ENCODE measurements around the gene MSMP. TPM values are rescaled to one million over a fixed set of nuclear protein-coding genes. Genes with fewer than 3 reads are reported as not detected.

Gene MSMP
- total RNA-seq, 1 donor from 2014 or later: not detected

GRCh38 chr9:35748242-35748857, 5.7 kb downstream of the MSMP start:
- peak overlapping the region; percentile 73 for H3K4me3 ChIP-seq (ENCODE audit: low read depth, low read length)
- no peak for FAIRE-seq
- no peaks in the 10 kb centered on the region for H3K27me3 ChIP-seq (ENCODE audit: control insufficient read depth, insufficient read depth, low read length)
- peaks cover 27% of the 10 kb centered on the region for H3K36me3 ChIP-seq (ENCODE audit: control insufficient read depth, insufficient read depth, low read length)
- TF ChIP-seq CTCF (IDR thresholded peaks at IDR 0.05; ENCODE audit: insufficient read depth, low read length, severe bottlenecking): no peak
- no peak for DNase-seq (ENCODE audit: low read depth)

DNA sequence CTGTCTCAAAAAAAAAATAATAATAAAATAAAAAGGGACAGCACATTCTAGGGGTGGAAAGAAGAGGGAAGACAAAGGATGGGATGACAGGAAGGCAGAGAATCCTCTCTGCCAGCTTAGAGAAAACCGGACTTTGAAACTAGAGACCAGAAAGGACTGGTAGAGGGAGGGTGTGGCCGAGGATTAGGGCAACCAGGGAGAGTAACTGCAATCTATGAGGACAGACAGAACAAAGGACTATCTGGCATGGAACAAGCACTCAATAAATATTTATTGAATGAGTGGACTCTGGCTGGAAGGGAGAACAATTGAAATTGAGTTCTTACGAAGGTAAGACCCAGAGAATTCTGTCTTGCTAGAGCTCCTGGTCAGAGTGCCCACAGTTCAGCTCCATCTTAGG, 7.5 kb downstream of the MSMP start:
- Histone ChIP-seq H3K27me3 (ENCODE audit: control insufficient read depth, insufficient read depth, low read length) (no peaks in the 10 kb centered on the region), H3K36me3 (ENCODE audit: control insufficient read depth, insufficient read depth, low read length) (peaks cover 18% of the 10 kb centered on the region), H3K4me3 (ENCODE audit: low read depth, low read length) (peak overlapping the region; percentile 73)
- FAIRE-seq (no peak), DNase-seq (ENCODE audit: low read depth) (peak; percentile 25)
- TF ChIP-seq CTCF (IDR thresholded peaks at IDR 0.05; ENCODE audit: insufficient read depth, low read length, severe bottlenecking): no peak

- DNase-seq (ENCODE audit: low read depth) (no peak), FAIRE-seq (no peak)
- no peak for TF ChIP-seq CTCF (IDR thresholded peaks at IDR 0.05; ENCODE audit: insufficient read depth, low read length, severe bottlenecking)
- no peaks in the 10 kb centered on the region for H3K27me3 ChIP-seq (ENCODE audit: control insufficient read depth, insufficient read depth, low read length)
- peaks cover 15% of the 10 kb centered on the region for H3K36me3 ChIP-seq (ENCODE audit: control insufficient read depth, insufficient read depth, low read length)
- H3K4me3 ChIP-seq (ENCODE audit: low read depth, low read length): no peak overlapping the region
Measured at GRCh38 chr9:35745569-35745968, 8.5 kb downstream of the MSMP start.

DNA sequence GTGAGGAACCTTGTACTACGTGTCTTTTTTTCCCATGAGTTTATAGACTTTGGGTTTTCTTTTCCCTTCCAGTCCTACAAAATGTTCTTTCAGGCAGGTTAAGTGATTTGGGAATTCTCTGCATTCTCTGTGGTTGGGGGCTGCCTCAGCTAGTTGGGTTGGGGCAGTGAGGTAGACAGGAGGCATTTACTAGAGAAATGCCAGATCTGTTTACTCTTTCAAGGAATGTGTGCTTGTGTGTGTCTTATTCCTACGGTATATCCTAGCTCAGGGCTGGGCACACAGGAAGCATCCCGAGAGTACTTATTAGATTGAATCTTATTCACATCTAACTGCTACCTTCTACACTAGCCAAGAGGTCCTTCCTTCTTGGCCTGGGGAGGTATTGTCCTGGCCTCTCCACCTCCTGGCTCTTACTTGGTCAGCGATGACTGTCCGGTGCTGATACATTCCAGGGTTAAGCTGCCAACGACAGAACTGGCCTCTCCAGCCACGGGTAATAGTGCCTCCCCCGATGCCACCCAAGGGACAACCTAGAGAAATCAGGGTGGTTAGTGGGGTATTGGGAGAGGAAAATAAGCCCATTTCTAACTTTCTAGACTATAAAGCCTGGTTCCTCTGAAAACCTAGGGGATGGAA, 10.1 kb downstream of the MSMP start:
- Histone ChIP-seq H3K36me3 (ENCODE audit: control insufficient read depth, insufficient read depth, low read length) (peaks cover 27% of the 10 kb centered on the region), H3K4me3 (ENCODE audit: low read depth, low read length) (no peak overlapping the region), H3K27me3 (ENCODE audit: control insufficient read depth, insufficient read depth, low read length) (no peaks in the 10 kb centered on the region)
- no peak for TF ChIP-seq CTCF (IDR thresholded peaks at IDR 0.05; ENCODE audit: insufficient read depth, low read length, severe bottlenecking)
- FAIRE-seq (no peak), DNase-seq (ENCODE audit: low read depth) (no peak)

- no peak for TF ChIP-seq CTCF (IDR thresholded peaks at IDR 0.05; ENCODE audit: insufficient read depth, low read length, severe bottlenecking)
- no peak for FAIRE-seq
- H3K36me3 ChIP-seq (ENCODE audit: control insufficient read depth, insufficient read depth, low read length): peaks cover 30% of the 10 kb centered on the region
- no peak overlapping the region for H3K4me3 ChIP-seq (ENCODE audit: low read depth, low read length)
- H3K27me3 ChIP-seq (ENCODE audit: control insufficient read depth, insufficient read depth, low read length): no peaks in the 10 kb centered on the region
- no peak for DNase-seq (ENCODE audit: low read depth)
Measured at GRCh38 chr9:35743452-35743851, 10.6 kb downstream of the MSMP start.

All from bronchial epithelial cell (primary cell).